ENCODE data around the gene NPVF.

The NPVF gene

GRCh38 chr7:25234336-25234735 is 6.0 kb upstream of the NPVF start:
- Histone ChIP-seq H3K36me3 (ENCODE audit: control insufficient read depth, insufficient read depth, low read length) (no peaks in the 10 kb centered on the region), H3K27ac (ENCODE audit: low read depth, low read length, severe bottlenecking) (no peak overlapping the region), H3K4me1 (ENCODE audit: control insufficient read depth, insufficient read depth, low read length, poor library complexity, severe bottlenecking) (no peaks in the 10 kb centered on the region), H3K9me3 (ENCODE audit: control insufficient read depth, low read length) (no peaks in the 10 kb centered on the region), H3K4me3 (ENCODE audit: extremely low read depth, insufficient read depth, low read length, poor library complexity, severe bottlenecking) (no peak overlapping the region)
- 80% methylated on average over 1 of the region's 4 CpGs; no CpG with 5 or more reads in 1 of the 2 experiments for WGBS, 2 experiments (ENCODE audit: insufficient coverage in 2 of 2)

- Histone ChIP-seq H3K36me3 (ENCODE audit: control insufficient read depth, insufficient read depth, low read length) (no peaks in the 10 kb centered on the region), H3K9me3 (ENCODE audit: control insufficient read depth, low read length) (no peaks in the 10 kb centered on the region), H3K4me3 (ENCODE audit: extremely low read depth, insufficient read depth, low read length, poor library complexity, severe bottlenecking) (no peak overlapping the region), H3K4me1 (ENCODE audit: control insufficient read depth, insufficient read depth, low read length, poor library complexity, severe bottlenecking) (no peaks in the 10 kb centered on the region), H3K27ac (ENCODE audit: low read depth, low read length, severe bottlenecking) (no peak overlapping the region)
- 97% methylated on average over 3 of the region's 3 CpGs for WGBS, 2 experiments (ENCODE audit: insufficient coverage in 2 of 2)
Observed at GRCh38 chr7:25223206-25223605, 5.1 kb downstream of the NPVF start.

GRCh38 chr7:25222666-25223065 is 5.6 kb downstream of the NPVF start:
- Histone ChIP-seq H3K9me3 (ENCODE audit: control insufficient read depth, low read length) (no peaks in the 10 kb centered on the region), H3K4me1 (ENCODE audit: control insufficient read depth, insufficient read depth, low read length, poor library complexity, severe bottlenecking) (no peaks in the 10 kb centered on the region), H3K4me3 (ENCODE audit: extremely low read depth, insufficient read depth, low read length, poor library complexity, severe bottlenecking) (no peak overlapping the region), H3K27ac (ENCODE audit: low read depth, low read length, severe bottlenecking) (no peak overlapping the region), H3K36me3 (ENCODE audit: control insufficient read depth, insufficient read depth, low read length) (no peaks in the 10 kb centered on the region)
- WGBS, 2 experiments (ENCODE audit: insufficient coverage in 2 of 2), result 90 to 96% methylated on average over 3 to 5 of the region's 5 CpGs

GRCh38 chr7:25221009-25221408 is 7.3 kb downstream of the NPVF start:
- WGBS, 2 experiments (ENCODE audit: insufficient coverage in 2 of 2), result no CpG with 5 or more reads among the region's 2 CpGs
- Histone ChIP-seq H3K36me3 (ENCODE audit: control insufficient read depth, insufficient read depth, low read length) (no peaks in the 10 kb centered on the region), H3K4me1 (ENCODE audit: control insufficient read depth, insufficient read depth, low read length, poor library complexity, severe bottlenecking) (no peaks in the 10 kb centered on the region), H3K9me3 (ENCODE audit: control insufficient read depth, low read length) (no peaks in the 10 kb centered on the region), H3K4me3 (ENCODE audit: extremely low read depth, insufficient read depth, low read length, poor library complexity, severe bottlenecking) (no peak overlapping the region), H3K27ac (ENCODE audit: low read depth, low read length, severe bottlenecking) (no peak overlapping the region)

- no peak overlapping the region for H3K4me3 ChIP-seq (ENCODE audit: extremely low read depth, insufficient read depth, low read length, poor library complexity, severe bottlenecking)
- WGBS, 2 experiments (ENCODE audit: insufficient coverage in 2 of 2), result 95 to 100% methylated on average over 1 to 2 of the region's 3 CpGs
- no peaks in the 10 kb centered on the region for H3K36me3 ChIP-seq (ENCODE audit: control insufficient read depth, insufficient read depth, low read length)
- H3K27ac ChIP-seq (ENCODE audit: low read depth, low read length, severe bottlenecking), result no peak overlapping the region
- H3K9me3 ChIP-seq (ENCODE audit: control insufficient read depth, low read length), result no peaks in the 10 kb centered on the region
- no peaks in the 10 kb centered on the region for H3K4me1 ChIP-seq (ENCODE audit: control insufficient read depth, insufficient read depth, low read length, poor library complexity, severe bottlenecking)
Observed at GRCh38 chr7:25218191-25218590, 10.1 kb downstream of the NPVF start.

- H3K4me3 ChIP-seq (ENCODE audit: extremely low read depth, insufficient read depth, low read length, poor library complexity, severe bottlenecking), result no peak overlapping the region
- H3K4me1 ChIP-seq (ENCODE audit: control insufficient read depth, insufficient read depth, low read length, poor library complexity, severe bottlenecking), result no peaks in the 10 kb centered on the region
- no CpG with 5 or more reads among the region's 2 CpGs for WGBS, 2 experiments (ENCODE audit: insufficient coverage in 2 of 2)
Observed at GRCh38 chr7:25216837-25217236, 11.4 kb downstream of the NPVF start.

GRCh38 chr7:25215694-25216335 is 12.5 kb downstream of the NPVF start:
- 72 to 84% methylated on average over 6 to 7 of the region's 8 CpGs for WGBS, 2 experiments (ENCODE audit: insufficient coverage in 2 of 2)
- H3K4me3 ChIP-seq (ENCODE audit: extremely low read depth, insufficient read depth, low read length, poor library complexity, severe bottlenecking), result no peak overlapping the region
- no peaks in the 10 kb centered on the region for H3K36me3 ChIP-seq (ENCODE audit: control insufficient read depth, insufficient read depth, low read length)
- H3K4me1 ChIP-seq (ENCODE audit: control insufficient read depth, insufficient read depth, low read length, poor library complexity, severe bottlenecking), result no peaks in the 10 kb centered on the region
- no peak overlapping the region for H3K27ac ChIP-seq (ENCODE audit: low read depth, low read length, severe bottlenecking)
- H3K9me3 ChIP-seq (ENCODE audit: control insufficient read depth, low read length), result no peaks in the 10 kb centered on the region

More at GRCh38 chr7:25216837-25217236, 11.4 kb downstream of the NPVF start:
- no peaks in the 10 kb centered on the region for H3K36me3 ChIP-seq (ENCODE audit: control insufficient read depth, insufficient read depth, low read length)
- no peaks in the 10 kb centered on the region for H3K9me3 ChIP-seq (ENCODE audit: control insufficient read depth, low read length)
- H3K27ac ChIP-seq (ENCODE audit: low read depth, low read length, severe bottlenecking), result no peak overlapping the region

- H3K4me1 ChIP-seq (ENCODE audit: control insufficient read depth, insufficient read depth, low read length, poor library complexity, severe bottlenecking), result no peaks in the 10 kb centered on the region
- WGBS, 2 experiments (ENCODE audit: insufficient coverage in 2 of 2), result no CpG with 5 or more reads among the region's 1 CpG
- no peak overlapping the region for H3K27ac ChIP-seq (ENCODE audit: low read depth, low read length, severe bottlenecking)
- no peaks in the 10 kb centered on the region for H3K9me3 ChIP-seq (ENCODE audit: control insufficient read depth, low read length)
- no peaks in the 10 kb centered on the region for H3K36me3 ChIP-seq (ENCODE audit: control insufficient read depth, insufficient read depth, low read length)
- H3K4me3 ChIP-seq (ENCODE audit: extremely low read depth, insufficient read depth, low read length, poor library complexity, severe bottlenecking), result no peak overlapping the region
Observed at GRCh38 chr7:25208525-25209221, 19.6 kb downstream of the NPVF start.

- H3K27ac ChIP-seq (ENCODE audit: low read depth, low read length, severe bottlenecking), result no peak overlapping the region
- no peaks in the 10 kb centered on the region for H3K4me1 ChIP-seq (ENCODE audit: control insufficient read depth, insufficient read depth, low read length, poor library complexity, severe bottlenecking)
- no peak overlapping the region for H3K4me3 ChIP-seq (ENCODE audit: extremely low read depth, insufficient read depth, low read length, poor library complexity, severe bottlenecking)
- no peaks in the 10 kb centered on the region for H3K36me3 ChIP-seq (ENCODE audit: control insufficient read depth, insufficient read depth, low read length)
- 71 to 80% methylated on average over 1 of the region's 3 CpGs for WGBS, 2 experiments (ENCODE audit: insufficient coverage in 2 of 2)
- H3K9me3 ChIP-seq (ENCODE audit: control insufficient read depth, low read length), result no peaks in the 10 kb centered on the region
Observed at GRCh38 chr7:25207887-25208286, 20.4 kb downstream of the NPVF start.

- Histone ChIP-seq H3K27ac (ENCODE audit: low read depth, low read length, severe bottlenecking) (no peak overlapping the region), H3K9me3 (ENCODE audit: control insufficient read depth, low read length) (no peaks in the 10 kb centered on the region), H3K4me1 (ENCODE audit: control insufficient read depth, insufficient read depth, low read length, poor library complexity, severe bottlenecking) (no peaks in the 10 kb centered on the region), H3K4me3 (ENCODE audit: extremely low read depth, insufficient read depth, low read length, poor library complexity, severe bottlenecking) (no peak overlapping the region), H3K36me3 (ENCODE audit: control insufficient read depth, insufficient read depth, low read length) (no peaks in the 10 kb centered on the region)
- WGBS, 2 experiments (ENCODE audit: insufficient coverage in 2 of 2), result 83% methylated on average over 3 of the region's 3 CpGs; no CpG with 5 or more reads in 1 of the 2 experiments
Observed at GRCh38 chr7:25206765-25207164, 21.5 kb downstream of the NPVF start.
